ENCODE measurements around the gene A3GALT2. TPM values are rescaled to one million over a fixed set of nuclear protein-coding genes. Genes with fewer than 3 reads are reported as not detected.

A3GALT2 gene
- total and polyA plus RNA-seq, 2 donors (not counting 1 experiment from before 2014, with no cell fraction given) = not detected

- CTCF ChIA-PET = no interaction called here
- POLR2A ChIA-PET = no interaction called here
- H4K20me1 ChIP-seq (ENCODE audit: control insufficient read depth, insufficient read depth, low read length, poor library complexity, severe bottlenecking) = peaks cover 68% of the 10 kb centered on the region
Measured at GRCh38 chr1:33259879-33260278, 61.0 kb downstream of the A3GALT2 start.

More at GRCh38 chr1:33259879-33260278, 61.0 kb downstream of the A3GALT2 start:
- Histone ChIP-seq H3K4me1 (ENCODE audit: control insufficient read depth in 2 of 2, insufficient read depth in 2 of 2, low read length in 2 of 2) (peaks cover 20 to 25% of the 10 kb centered on the region in 2 donors), H3K9me3 (ENCODE audit: control extremely low read depth in 1 of 3, control insufficient read depth in 2 of 3, insufficient read depth in 1 of 3, low read length in 2 of 3) (no peaks in the 10 kb centered on the region), H2AFZ (ENCODE audit: insufficient read depth, low read depth, low read length, poor library complexity, severe bottlenecking) (no peak overlapping the region), H3K27me3 (replicated peaks in 1 of 4; ENCODE audit: control extremely low read depth in 1 of 4, control insufficient read depth in 3 of 4, insufficient read depth in 4 of 4, low read length in 3 of 4) (no peaks in the 10 kb centered on the region), H3K79me2 (ENCODE audit: control insufficient read depth, insufficient read depth, low read length) (peaks cover 77% of the 10 kb centered on the region), H3K36me3 (replicated peaks in 1 of 2; ENCODE audit: control extremely low read depth in 1 of 2, control insufficient read depth in 1 of 2, extremely low read depth in 1 of 2, insufficient read depth in 2 of 2, low read length in 1 of 2) (peaks cover 0 to 9% of the 10 kb centered on the region in 2 experiments), H3K4me3 (ENCODE audit: control extremely low read depth in 1 of 5, extremely low read depth in 1 of 5, insufficient read depth in 1 of 5, low read depth in 2 of 5, low read length in 4 of 5) (no peak overlapping the region), H3K9ac (ENCODE audit: low read length) (no peak overlapping the region), H3K27ac (ENCODE audit: low read length in 2 of 2) (no peak overlapping the region), H3K4me2 (replicated peaks; ENCODE audit: low read depth, low read length, poor library complexity, severe bottlenecking) (no peak overlapping the region)
- intact Hi-C loops (cut with micrococcal nuclease) = loop anchor here (5.0 kb wide), 2 partner anchors 78 to 133 kb away; partner anchors contain the start of gene TRIM62
- no peaks in the 10 kb centered on the region for H3K9me3 Mint-ChIP-seq (ENCODE audit: insufficient read depth)
- peaks cover 39% of the 10 kb centered on the region for H3K4me1 Mint-ChIP-seq
- 83% methylated on average over 3 of the region's 3 CpGs for WGBS (ENCODE audit: insufficient coverage)
- no peak overlapping the region for H3K4me3 Mint-ChIP-seq
- ATAC-seq (ENCODE audit: low read depth) = no peak
- H3K27ac Mint-ChIP-seq = no peak overlapping the region
- no peak for DNase-seq
- H3K27me3 Mint-ChIP-seq = no peaks in the 10 kb centered on the region
- TF ChIP-seq EZH2 (IDR thresholded peaks at IDR 0.05; ENCODE audit: borderline replicate concordance, insufficient read depth, low read depth, low read length, poor library complexity, severe bottlenecking) (no peak), CTCF (IDR thresholded peaks at IDR 0.05) (no peak)
